Measurements from ENCODE around the gene OTOP2. TPM values are rescaled to one million over a fixed set of nuclear protein-coding genes. Genes with fewer than 3 reads are reported as not detected.

Gene OTOP2
- polyA plus RNA-seq, 4 donors, result 0.22 to 5.9 (median 0.46) TPM

GRCh38 chr17:74928786-74929185 is 4.7 kb downstream of the OTOP2 start:
- Histone ChIP-seq H3K4me3 (ENCODE audit: low read depth in 1 of 3, low read length in 3 of 3) (no peak overlapping the region), H3K27me3 (ENCODE audit: control insufficient read depth in 3 of 3, insufficient read depth in 3 of 3, low read length in 3 of 3) (peaks cover 0 to 49% (median 32%) of the 10 kb centered on the region in 3 donors), H3K27ac (ENCODE audit: low read depth in 1 of 3, low read length in 2 of 3) (no peak overlapping the region), H3K9me3 (ENCODE audit: control insufficient read depth in 2 of 2, insufficient read depth in 1 of 2, low read depth in 1 of 2, low read length in 1 of 2) (no peaks in the 10 kb centered on the region), H3K4me1 (ENCODE audit: control insufficient read depth in 3 of 3, insufficient read depth in 2 of 3, low read depth in 1 of 3, low read length in 2 of 3) (peaks cover 0 to 11% (median under 1%) of the 10 kb centered on the region in 3 donors), H3K36me3 (ENCODE audit: control insufficient read depth in 3 of 3, insufficient read depth in 2 of 3, low read depth in 1 of 3, low read length in 3 of 3) (no peaks in the 10 kb centered on the region)
- WGBS, 3 donors, result 66 to 72% (median 68%) methylated on average over 6 of the region's 6 CpGs
- FAIRE-seq (no peak), DNase-seq (no peak)

- H3K4me3 ChIP-seq (ENCODE audit: low read depth in 1 of 3, low read length in 3 of 3), result no peak overlapping the region
- FAIRE-seq, result no peak
- H3K27me3 ChIP-seq (ENCODE audit: control insufficient read depth in 3 of 3, insufficient read depth in 3 of 3, low read length in 3 of 3), result peaks cover 0 to 49% (median 22%) of the 10 kb centered on the region in 3 donors
- 89 to 92% (median 91%) methylated on average over 23 to 24 of the region's 24 CpGs for WGBS, 3 donors
- no peaks in the 10 kb centered on the region for H3K9me3 ChIP-seq (ENCODE audit: control insufficient read depth in 2 of 2, insufficient read depth in 1 of 2, low read depth in 1 of 2, low read length in 1 of 2)
- H3K4me1 ChIP-seq (ENCODE audit: control insufficient read depth in 3 of 3, insufficient read depth in 2 of 3, low read depth in 1 of 3, low read length in 2 of 3), result peaks cover 0 to 5% (median 0%) of the 10 kb centered on the region in 3 donors
- no peaks in the 10 kb centered on the region for H3K36me3 ChIP-seq (ENCODE audit: control insufficient read depth in 3 of 3, insufficient read depth in 2 of 3, low read depth in 1 of 3, low read length in 3 of 3)
- no peak for DNase-seq
- no peak overlapping the region for H3K27ac ChIP-seq (ENCODE audit: low read depth in 1 of 3, low read length in 2 of 3)
These were observed 6.5 kb downstream of the OTOP2 start for GRCh38 chr17:74930535-74931036.

- peak overlapping the region in 2 of 3 donors; percentile 49 to 91 for H3K27ac ChIP-seq (ENCODE audit: low read depth in 1 of 3, low read length in 2 of 3)
- peaks cover 0 to 58% (median 34%) of the 10 kb centered on the region in 3 donors for H3K27me3 ChIP-seq (ENCODE audit: control insufficient read depth in 3 of 3, insufficient read depth in 3 of 3, low read length in 3 of 3)
- H3K36me3 ChIP-seq (ENCODE audit: control insufficient read depth in 3 of 3, insufficient read depth in 2 of 3, low read depth in 1 of 3, low read length in 3 of 3), result peaks cover 0 to 6% (median 0%) of the 10 kb centered on the region in 3 donors
- H3K4me1 ChIP-seq (ENCODE audit: control insufficient read depth in 3 of 3, insufficient read depth in 2 of 3, low read depth in 1 of 3, low read length in 2 of 3), result peaks cover 2 to 34% (median 4%) of the 10 kb centered on the region in 3 donors
- peak overlapping the region in 2 of 3 donors; percentile 46 to 74 for H3K4me3 ChIP-seq (ENCODE audit: low read depth in 1 of 3, low read length in 3 of 3)
- FAIRE-seq (no peak), DNase-seq (no peak)
- H3K9me3 ChIP-seq (ENCODE audit: control insufficient read depth in 2 of 2, insufficient read depth in 1 of 2, low read depth in 1 of 2, low read length in 1 of 2), result no peaks in the 10 kb centered on the region
- WGBS, 3 donors, result 52 to 66% (median 53%) methylated on average over 2 to 3 of the region's 3 CpGs
These were observed 11.0 kb downstream of the OTOP2 start for GRCh38 chr17:74935048-74935447.

GRCh38 chr17:74935585-74936469 is 11.8 kb downstream of the OTOP2 start, which contains the start of gene OTOP3:
TSS of gene OTOP3 (plus strand) at chr17:74935898. CDS start at chr17:74935922, 24 bp downstream.
- Histone ChIP-seq H3K36me3 (ENCODE audit: control insufficient read depth in 3 of 3, insufficient read depth in 2 of 3, low read depth in 1 of 3, low read length in 3 of 3) (peaks cover 0 to 8% (median 0%) of the 10 kb centered on the region in 3 donors), H3K27ac (ENCODE audit: low read depth in 1 of 3, low read length in 2 of 3) (peak within 1 kb of the TSS in 2 of 3 donors; percentile 49 to 91), H3K27me3 (ENCODE audit: control insufficient read depth in 3 of 3, insufficient read depth in 3 of 3, low read length in 3 of 3) (peaks cover 0 to 60% (median 34%) of the 10 kb centered on the region in 3 donors), H3K4me3 (ENCODE audit: low read depth in 1 of 3, low read length in 3 of 3) (peak within 1 kb of the TSS in 2 of 3 donors; percentile 46 to 74), H3K4me1 (ENCODE audit: control insufficient read depth in 3 of 3, insufficient read depth in 2 of 3, low read depth in 1 of 3, low read length in 2 of 3) (peaks cover 2 to 34% (median 4%) of the 10 kb centered on the region in 3 donors), H3K9me3 (ENCODE audit: control insufficient read depth in 2 of 2, insufficient read depth in 1 of 2, low read depth in 1 of 2, low read length in 1 of 2) (no peaks in the 10 kb centered on the region)
- peak; percentile 55 to 65 for DNase-seq
- FAIRE-seq, result no peak
- WGBS, 3 donors, result 2 to 5% (median 3%) methylated on average over 67 to 78 of the region's 78 CpGs

- peak overlapping the region in 2 of 3 donors; percentile 39 to 91 for H3K27ac ChIP-seq (ENCODE audit: low read depth in 1 of 3, low read length in 2 of 3)
- 8 to 19% (median 10%) methylated on average over 8 to 12 of the region's 12 CpGs for WGBS, 3 donors
- FAIRE-seq (no peak), DNase-seq (peak in 1 of 2 donors; percentile 56)
- peaks cover 0 to 57% (median 34%) of the 10 kb centered on the region in 3 donors for H3K27me3 ChIP-seq (ENCODE audit: control insufficient read depth in 3 of 3, insufficient read depth in 3 of 3, low read length in 3 of 3)
- H3K9me3 ChIP-seq (ENCODE audit: control insufficient read depth in 2 of 2, insufficient read depth in 1 of 2, low read depth in 1 of 2, low read length in 1 of 2), result no peaks in the 10 kb centered on the region
- H3K36me3 ChIP-seq (ENCODE audit: control insufficient read depth in 3 of 3, insufficient read depth in 2 of 3, low read depth in 1 of 3, low read length in 3 of 3), result peaks cover 0 to 14% (median 0%) of the 10 kb centered on the region in 3 donors
- H3K4me3 ChIP-seq (ENCODE audit: low read depth in 1 of 3, low read length in 3 of 3), result peak overlapping the region in 2 of 3 donors; percentile 46 to 74
- peaks cover 2 to 34% (median 4%) of the 10 kb centered on the region in 3 donors for H3K4me1 ChIP-seq (ENCODE audit: control insufficient read depth in 3 of 3, insufficient read depth in 2 of 3, low read depth in 1 of 3, low read length in 2 of 3)
These were observed 12.4 kb downstream of the OTOP2 start for GRCh38 chr17:74936470-74936799.

- H3K4me1 ChIP-seq (ENCODE audit: control insufficient read depth in 3 of 3, insufficient read depth in 2 of 3, low read depth in 1 of 3, low read length in 2 of 3), result peaks cover 2 to 34% (median 4%) of the 10 kb centered on the region in 3 donors
- peaks cover 0 to 55% (median 37%) of the 10 kb centered on the region in 3 donors for H3K27me3 ChIP-seq (ENCODE audit: control insufficient read depth in 3 of 3, insufficient read depth in 3 of 3, low read length in 3 of 3)
These were observed 13.3 kb downstream of the OTOP2 start for GRCh38 chr17:74937064-74938051.

GRCh38 chr17:74938194-74938950 is 14.3 kb downstream of the OTOP2 start:
- DNase-seq (peak; percentile 76 to 91), FAIRE-seq (no peak)
- peaks cover 0 to 29% (median 2%) of the 10 kb centered on the region in 3 donors for H3K36me3 ChIP-seq (ENCODE audit: control insufficient read depth in 3 of 3, insufficient read depth in 2 of 3, low read depth in 1 of 3, low read length in 3 of 3)
- peaks cover 2 to 34% (median 4%) of the 10 kb centered on the region in 3 donors for H3K4me1 ChIP-seq (ENCODE audit: control insufficient read depth in 3 of 3, insufficient read depth in 2 of 3, low read depth in 1 of 3, low read length in 2 of 3)
- 49 to 66% (median 60%) methylated on average over 8 of the region's 8 CpGs for WGBS, 3 donors
- H3K27me3 ChIP-seq (ENCODE audit: control insufficient read depth in 3 of 3, insufficient read depth in 3 of 3, low read length in 3 of 3), result peaks cover 0 to 56% (median 33%) of the 10 kb centered on the region in 3 donors
- H3K27ac ChIP-seq (ENCODE audit: low read depth in 1 of 3, low read length in 2 of 3), result peak overlapping the region in 2 of 3 donors; percentile 58 to 69
- H3K9me3 ChIP-seq (ENCODE audit: control insufficient read depth in 2 of 2, insufficient read depth in 1 of 2, low read depth in 1 of 2, low read length in 1 of 2), result no peaks in the 10 kb centered on the region
- H3K4me3 ChIP-seq (ENCODE audit: low read depth in 1 of 3, low read length in 3 of 3), result no peak overlapping the region

More at GRCh38 chr17:74937064-74938051, 13.3 kb downstream of the OTOP2 start:
- H3K4me3 ChIP-seq (ENCODE audit: low read depth in 1 of 3, low read length in 3 of 3), result peak overlapping the region in 2 of 3 donors; percentile 46 to 74
- peaks cover 0 to 21% (median 2%) of the 10 kb centered on the region in 3 donors for H3K36me3 ChIP-seq (ENCODE audit: control insufficient read depth in 3 of 3, insufficient read depth in 2 of 3, low read depth in 1 of 3, low read length in 3 of 3)
- DNase-seq (peak; percentile 32 to 53), FAIRE-seq (no peak)
- peak overlapping the region in 2 of 3 donors; percentile 58 to 69 for H3K27ac ChIP-seq (ENCODE audit: low read depth in 1 of 3, low read length in 2 of 3)
- H3K9me3 ChIP-seq (ENCODE audit: control insufficient read depth in 2 of 2, insufficient read depth in 1 of 2, low read depth in 1 of 2, low read length in 1 of 2), result no peaks in the 10 kb centered on the region
- WGBS, 3 donors, result 47 to 53% (median 52%) methylated on average over 10 to 11 of the region's 11 CpGs

Data from small intestine (tissue), 7 donors.